NK-92 (cell line): ENCODE results near the gene SCN1B.

ENCODE experiments used
- DNase-seq: peaks from one replicate; lab custom pipeline; 2025; ENCODE audit not compliant: unreplicated experiment; lab: John Stamatoyannopoulos, UW

Gene SCN1B

GRCh38 chr19:35070471-35070870 is 40.2 kb downstream of the SCN1B start:
- DNase-seq: no peak

- DNase-seq: no peak
These were observed 43.2 kb downstream of the SCN1B start for GRCh38 chr19:35073516-35073915.

GRCh38 chr19:35073941-35074340 is 43.7 kb downstream of the SCN1B start:
- no peak for DNase-seq

GRCh38 chr19:35074426-35075201 is 44.3 kb downstream of the SCN1B start:
- DNase-seq: no peak

- DNase-seq: no peak
These were observed 45.1 kb downstream of the SCN1B start for GRCh38 chr19:35075202-35076025.

- no peak for DNase-seq
These were observed 45.7 kb downstream of the SCN1B start for GRCh38 chr19:35076026-35076370.

- DNase-seq: no peak
These were observed 46.4 kb downstream of the SCN1B start for GRCh38 chr19:35076657-35077056.

- DNase-seq: no peak
These were observed 47.3 kb downstream of the SCN1B start for GRCh38 chr19:35077411-35078223.

- no peak for DNase-seq
These were observed 49.6 kb downstream of the SCN1B start for GRCh38 chr19:35079826-35080225.

GRCh38 chr19:35080613-35081170 is 50.4 kb downstream of the SCN1B start:
- no peak for DNase-seq

GRCh38 chr19:35081201-35081600 is 50.9 kb downstream of the SCN1B start:
- no peak for DNase-seq

- DNase-seq: no peak
These were observed 53.6 kb downstream of the SCN1B start for GRCh38 chr19:35083691-35084508.

GRCh38 chr19:35084509-35084762 is 54.2 kb downstream of the SCN1B start:
- no peak for DNase-seq

- no peak for DNase-seq
These were observed 55.7 kb downstream of the SCN1B start for GRCh38 chr19:35085947-35086346.

- no peak for DNase-seq
These were observed 56.2 kb downstream of the SCN1B start for GRCh38 chr19:35086455-35086854.

- no peak for DNase-seq
These were observed 57.1 kb downstream of the SCN1B start for GRCh38 chr19:35087393-35087792.

GRCh38 chr19:35088131-35088913 is 58.1 kb downstream of the SCN1B start:
- DNase-seq: no peak

GRCh38 chr19:35089554-35089953 is 59.3 kb downstream of the SCN1B start:
- no peak for DNase-seq
